ENCODE measurements around the gene MPP7.

Gene MPP7

GRCh38 chr10:28304032-28304571, 1.2 kb upstream of the MPP7 start:
- DNase-seq: no peak

- no peak for DNase-seq
These were observed 739 bp downstream of the MPP7 start for GRCh38 chr10:28302012-28302637.

- DNase-seq: no peak
These were observed 2.8 kb downstream of the MPP7 start for GRCh38 chr10:28300027-28300426.

GRCh38 chr10:28298951-28299350, 3.9 kb downstream of the MPP7 start:
- no peak for DNase-seq

GRCh38 chr10:28296023-28296422, 6.8 kb downstream of the MPP7 start:
- DNase-seq: no peak

GRCh38 chr10:28295336-28295735, 7.5 kb downstream of the MPP7 start:
- no peak for DNase-seq

GRCh38 chr10:28294809-28295208, 8.1 kb downstream of the MPP7 start:
- no peak for DNase-seq

GRCh38 chr10:28294169-28294532, 8.7 kb downstream of the MPP7 start:
- DNase-seq: no peak

- DNase-seq: no peak
These were observed 9.4 kb downstream of the MPP7 start for GRCh38 chr10:28293236-28294168.

GRCh38 chr10:28291881-28292297, 11.0 kb downstream of the MPP7 start:
- DNase-seq: no peak

GRCh38 chr10:28285816-28286215, 17.0 kb downstream of the MPP7 start:
- DNase-seq: no peak

- DNase-seq: no peak
These were observed 18.7 kb downstream of the MPP7 start for GRCh38 chr10:28284126-28284525.

GRCh38 chr10:28283251-28283650, 19.6 kb downstream of the MPP7 start:
- no peak for DNase-seq

GRCh38 chr10:28282336-28282735, 20.5 kb downstream of the MPP7 start:
- DNase-seq: no peak

GRCh38 chr10:28281726-28282315, 21.0 kb downstream of the MPP7 start:
- DNase-seq: no peak

- no peak for DNase-seq
These were observed 22.2 kb downstream of the MPP7 start for GRCh38 chr10:28280652-28281051.

- no peak for DNase-seq
These were observed 23.0 kb downstream of the MPP7 start for GRCh38 chr10:28279878-28280277.

GRCh38 chr10:28278842-28279241, 24.0 kb downstream of the MPP7 start:
- no peak for DNase-seq

- DNase-seq: no peak
These were observed 26.5 kb downstream of the MPP7 start for GRCh38 chr10:28276384-28276783.

GRCh38 chr10:28274475-28274874, 28.4 kb downstream of the MPP7 start:
- no peak for DNase-seq

GRCh38 chr10:28273343-28273742, 29.5 kb downstream of the MPP7 start:
- DNase-seq: no peak

GRCh38 chr10:28269842-28270456, 32.9 kb downstream of the MPP7 start:
- no peak for DNase-seq
